Activated T-cell treated with anti-CD3 and anti-CD28 coated beads for 1 hour (primary cell): ENCODE data around the gene NUDT8.
A peak's percentile ranks its signal among the peaks of the same experiment; 100 is the strongest.
"Not testable (repeated sequence)": the region's sequence is repeated elsewhere in the genome, so short reads cannot be mapped to it uniquely, and the experiment has no call there.

ENCODE experiments used
- DNase-seq: peaks from one replicate; pipeline ENCODE4 v3.0.0-alpha.2; 2020; ENCODE audit warnings: low read depth

NUDT8 gene

GRCh38 chr11:67627812-67628624, 1.7 kb downstream of the NUDT8 start:
- DNase-seq = no peak

GRCh38 chr11:67627441-67627811, 2.3 kb downstream of the NUDT8 start:
- no peak for DNase-seq

- DNase-seq = no peak
Observed at GRCh38 chr11:67626970-67627369, 2.8 kb downstream of the NUDT8 start.

GRCh38 chr11:67626131-67626833, 3.5 kb downstream of the NUDT8 start:
- DNase-seq = not testable (repeated sequence)

GRCh38 chr11:67623795-67624194, 5.9 kb downstream of the NUDT8 start:
- DNase-seq = not testable (repeated sequence)

GRCh38 chr11:67622905-67623304, 6.8 kb downstream of the NUDT8 start:
- DNase-seq = not testable (repeated sequence)

GRCh38 chr11:67621928-67622327, 7.8 kb downstream of the NUDT8 start:
- not testable (repeated sequence) for DNase-seq

- DNase-seq = not testable (repeated sequence)
Observed at GRCh38 chr11:67620621-67621020, 9.1 kb downstream of the NUDT8 start.

- DNase-seq = not testable (repeated sequence)
Observed at GRCh38 chr11:67619683-67620618, 9.8 kb downstream of the NUDT8 start.

GRCh38 chr11:67618901-67619659, 10.7 kb downstream of the NUDT8 start:
- not testable (repeated sequence) for DNase-seq

- no peak for DNase-seq
Observed at GRCh38 chr11:67617243-67617953, 12.3 kb downstream of the NUDT8 start.

- DNase-seq = no peak
Observed at GRCh38 chr11:67616431-67617242, 13.1 kb downstream of the NUDT8 start.

- no peak for DNase-seq
Observed at GRCh38 chr11:67615728-67616430, 13.9 kb downstream of the NUDT8 start.

GRCh38 chr11:67614730-67615714, 14.7 kb downstream of the NUDT8 start:
- peak; percentile 26 for DNase-seq

GRCh38 chr11:67613960-67614715, 15.6 kb downstream of the NUDT8 start:
- peak; percentile 68 for DNase-seq

GRCh38 chr11:67613313-67613959, 16.3 kb downstream of the NUDT8 start:
- no peak for DNase-seq

GRCh38 chr11:67612751-67613150, 17.0 kb downstream of the NUDT8 start:
- no peak for DNase-seq
